ENCODE results near the gene VKORC1L1. TPM values are rescaled to one million over a fixed set of nuclear protein-coding genes. Genes with fewer than 3 reads are reported as not detected.

Gene VKORC1L1
- total RNA-seq, 2 experiments from 2014 or later, result 1.9 to 3.0 TPM

GRCh38 chr7:65980478-65981250 is 107.8 kb downstream of the VKORC1L1 start:
- peaks cover 23% of the 10 kb centered on the region for H3K36me3 Mint-ChIP-seq (ENCODE audit: low read depth)
- H3K27me3 ChIP-seq (ENCODE audit: control insufficient read depth in 1 of 2, insufficient read depth in 2 of 2, low read length in 2 of 2), result no peaks in the 10 kb centered on the region
- intact Hi-C loops (cut with DNase I, micrococcal nuclease), result loop anchor here (5.0 to 10.0 kb wide), 8 partner anchors 137 to 1676 kb away; partner anchors contain the start of genes RABGEF1 (in 1 of the 2), TPST1 (in 1 of the 2) and ZNF273 (in 1 of the 2)
- H3K27ac ChIP-seq (ENCODE audit: low read depth in 1 of 2, low read length in 2 of 2), result peak overlapping the region; percentile 40 to 55
- peak overlapping the region; percentile 84 for H3K27ac Mint-ChIP-seq
- H3K9me3 ChIP-seq (ENCODE audit: control insufficient read depth in 1 of 2, insufficient read depth in 1 of 2, low read length in 2 of 2), result no peaks in the 10 kb centered on the region
- peak in 13 of 14 experiments; percentile 9 to 81 (median 37) for DNase-seq
- H3K4me1 ChIP-seq (ENCODE audit: insufficient read depth, low read length), result peaks cover 31% of the 10 kb centered on the region
- no peaks in the 10 kb centered on the region for H3K9me3 Mint-ChIP-seq
- peak overlapping the region; percentile 92 for H3K4me3 Mint-ChIP-seq
- TF ChIP-seq, protein P1, sequence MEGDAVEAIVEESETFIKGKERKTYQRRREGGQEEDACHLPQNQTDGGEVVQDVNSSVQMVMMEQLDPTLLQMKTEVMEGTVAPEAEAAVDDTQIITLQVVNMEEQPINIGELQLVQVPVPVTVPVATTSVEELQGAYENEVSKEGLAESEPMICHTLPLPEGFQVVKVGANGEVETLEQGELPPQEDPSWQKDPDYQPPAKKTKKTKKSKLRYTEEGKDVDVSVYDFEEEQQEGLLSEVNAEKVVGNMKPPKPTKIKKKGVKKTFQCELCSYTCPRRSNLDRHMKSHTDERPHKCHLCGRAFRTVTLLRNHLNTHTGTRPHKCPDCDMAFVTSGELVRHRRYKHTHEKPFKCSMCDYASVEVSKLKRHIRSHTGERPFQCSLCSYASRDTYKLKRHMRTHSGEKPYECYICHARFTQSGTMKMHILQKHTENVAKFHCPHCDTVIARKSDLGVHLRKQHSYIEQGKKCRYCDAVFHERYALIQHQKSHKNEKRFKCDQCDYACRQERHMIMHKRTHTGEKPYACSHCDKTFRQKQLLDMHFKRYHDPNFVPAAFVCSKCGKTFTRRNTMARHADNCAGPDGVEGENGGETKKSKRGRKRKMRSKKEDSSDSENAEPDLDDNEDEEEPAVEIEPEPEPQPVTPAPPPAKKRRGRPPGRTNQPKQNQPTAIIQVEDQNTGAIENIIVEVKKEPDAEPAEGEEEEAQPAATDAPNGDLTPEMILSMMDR (IDR thresholded peaks at IDR 0.05), result no peak
- peak; percentile 71 for ATAC-seq (ENCODE audit: poor library complexity)
- H3K4me1 Mint-ChIP-seq (ENCODE audit: low read depth), result peaks cover 9% of the 10 kb centered on the region
- H3K27me3 Mint-ChIP-seq, result no peaks in the 10 kb centered on the region
- peak overlapping the region; percentile 83 for H3K4me3 ChIP-seq (ENCODE audit: low read length)
- CTCF ChIA-PET, result no interaction called here
- peaks cover 18% of the 10 kb centered on the region for H3K36me3 ChIP-seq (ENCODE audit: insufficient read depth, low read length)
- POLR2A ChIA-PET, result interaction anchor here (1.0 to 1.4 kb wide), 3 partner anchors 513 to 1315 kb away, joined by 3 to 9 read pairs (median 3); partner anchors contain the start of gene ZNF107

DNA sequence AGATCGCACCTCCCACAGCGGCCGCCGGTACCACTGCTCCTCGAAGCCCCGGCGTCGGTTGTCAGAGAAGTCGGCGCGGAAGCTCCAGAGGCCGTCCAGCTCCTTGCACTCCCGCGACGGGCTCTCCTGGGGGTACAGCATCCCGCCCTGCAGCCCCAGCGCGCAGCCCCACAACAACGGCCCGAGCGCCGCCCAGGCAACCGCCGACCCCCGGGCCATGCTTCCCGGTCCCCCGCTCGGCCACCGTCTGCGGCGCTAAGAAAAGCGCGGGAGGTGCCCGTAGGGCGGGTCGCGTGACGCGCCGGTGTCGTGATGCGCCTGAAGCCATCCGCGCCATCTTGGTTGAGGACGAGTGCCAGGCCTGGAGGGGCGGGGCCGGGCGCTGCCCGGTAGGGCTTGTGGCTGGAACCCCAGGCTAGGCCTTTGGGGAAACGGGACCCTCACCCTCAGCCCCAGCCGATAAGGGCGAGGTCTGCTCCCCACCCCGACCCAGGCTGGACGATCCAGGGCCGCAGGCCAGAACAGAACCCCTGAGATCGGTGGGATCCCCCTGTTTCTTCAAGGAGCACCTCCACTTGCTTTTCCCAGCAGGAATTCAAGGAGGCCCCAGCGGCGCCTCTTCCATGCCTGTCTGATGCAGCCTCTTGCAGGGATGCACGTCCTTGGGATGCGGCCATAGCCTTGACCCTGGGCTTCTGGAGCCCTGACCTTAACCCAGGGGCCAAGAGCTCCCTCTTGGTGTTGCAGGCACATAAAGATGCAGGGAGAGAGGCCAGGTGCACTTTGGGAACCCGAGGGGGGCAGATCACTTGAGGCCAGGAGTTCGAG is 109.3 kb downstream of the VKORC1L1 start, which contains the start of gene GUSB:
GUSB (minus strand) TSS at position 249 of the 828 bp plus-strand sequence; CDS start at position 219, 30 bp downstream.
- TF ChIP-seq, protein P1 (IDR thresholded peaks at IDR 0.05), result no peak
- ChIA-PET CTCF (interaction anchor here (0.7 kb wide), 1 partner anchor 1048 kb away, joined by 3 read pairs; no protein-coding TSS in a partner anchor), POLR2A (interaction anchor here (0.8 to 1.4 kb wide), 3 partner anchors 260 to 863 kb away, joined by 3 to 9 read pairs (median 3); no protein-coding TSS in a partner anchor)
- peaks cover 14% of the 10 kb centered on the region for H3K36me3 ChIP-seq (ENCODE audit: insufficient read depth, low read length)
- no peaks in the 10 kb centered on the region for H3K9me3 ChIP-seq (ENCODE audit: control insufficient read depth in 1 of 2, insufficient read depth in 1 of 2, low read length in 2 of 2)
- Mint-ChIP-seq H3K4me1 (ENCODE audit: low read depth) (peaks cover 9% of the 10 kb centered on the region), H3K27me3 (no peaks in the 10 kb centered on the region), H3K27ac (peak within 1 kb of the TSS; percentile 84), H3K9me3 (no peaks in the 10 kb centered on the region), H3K36me3 (ENCODE audit: low read depth) (peaks cover 18% of the 10 kb centered on the region), H3K4me3 (peak within 1 kb of the TSS; percentile 92)
- ATAC-seq (ENCODE audit: poor library complexity) (peak; percentile 83), DNase-seq (peak; percentile 80 to 92 (median 88))
- H3K27ac ChIP-seq (ENCODE audit: low read depth in 1 of 2, low read length in 2 of 2), result peak within 1 kb of the TSS in 1 of 2 donors; percentile 68
- H3K27me3 ChIP-seq (ENCODE audit: control insufficient read depth in 1 of 2, insufficient read depth in 2 of 2, low read length in 2 of 2), result no peaks in the 10 kb centered on the region
- intact Hi-C loops (cut with DNase I, micrococcal nuclease), result loop anchor here (2.0 to 10.0 kb wide), 12 partner anchors 95 to 1677 kb away; partner anchors contain the start of genes CRCP (in 1 of the 2), RABGEF1 (in 1 of the 2), TPST1 (in 1 of the 2) and VKORC1L1 (in 1 of the 2)
- peak within 1 kb of the TSS; percentile 83 for H3K4me3 ChIP-seq (ENCODE audit: low read length)
- peaks cover 31% of the 10 kb centered on the region for H3K4me1 ChIP-seq (ENCODE audit: insufficient read depth, low read length)
